Measurements from ENCODE around the gene SANBR. TPM values are rescaled to one million over a fixed set of nuclear protein-coding genes. Genes with fewer than 3 reads are reported as not detected.

SANBR gene
- total and polyA plus RNA-seq, 2 of the 13 experiments (the other 11 are each of a cell fraction or from before 2014, with no cell fraction given), result 9.8 to 20.9 TPM

DNA sequence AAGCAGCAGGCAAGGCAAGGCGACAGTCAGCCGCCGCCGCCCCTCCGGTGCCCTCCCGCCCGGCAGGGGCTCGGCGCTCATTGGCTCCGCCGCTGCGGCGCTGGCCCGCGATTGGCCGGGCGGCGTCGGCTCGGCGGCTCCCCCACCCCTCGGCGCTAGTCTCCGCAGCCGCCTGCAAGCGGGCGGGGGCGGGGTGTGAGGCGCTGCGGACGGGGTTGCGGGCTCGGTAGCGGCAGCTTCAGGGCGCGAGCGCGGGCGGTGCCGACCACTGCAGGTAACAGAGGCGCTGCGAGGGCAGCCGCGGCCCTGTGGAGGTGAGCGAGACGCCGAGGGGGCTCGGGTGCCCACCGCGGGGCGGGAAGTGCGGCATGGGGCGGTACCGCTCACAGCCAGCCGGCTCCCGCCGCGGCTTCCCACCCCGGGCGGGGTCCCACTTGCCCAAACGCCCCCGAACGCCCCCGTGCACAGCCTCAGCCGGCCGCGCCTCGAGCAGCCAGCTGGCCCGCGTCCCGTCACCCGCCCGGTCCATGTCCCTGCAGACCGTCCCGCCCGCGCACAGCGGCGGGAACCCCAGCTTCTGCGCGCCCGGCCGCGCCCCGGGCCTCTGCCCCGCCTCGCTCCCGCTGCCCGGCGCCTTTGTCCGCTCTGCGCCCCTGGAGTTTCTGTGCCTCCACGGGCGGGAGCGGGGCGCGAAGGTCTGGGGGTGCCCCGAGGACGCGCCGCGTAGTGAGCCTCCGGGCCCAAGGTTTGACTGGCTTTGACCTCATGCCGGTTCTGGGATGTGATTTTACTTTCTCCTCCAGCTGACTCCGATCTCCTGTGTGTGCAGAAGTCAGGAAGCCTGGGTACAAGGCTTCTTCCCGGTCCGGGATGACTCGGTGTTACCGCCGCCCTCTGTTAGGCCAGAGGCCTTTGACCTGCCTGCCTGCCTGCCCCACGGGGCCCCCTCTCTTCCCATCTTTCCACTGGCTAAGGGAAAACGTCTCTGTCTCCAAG is at the start of gene SANBR (continued):
- TF ChIP-seq, protein P1, sequence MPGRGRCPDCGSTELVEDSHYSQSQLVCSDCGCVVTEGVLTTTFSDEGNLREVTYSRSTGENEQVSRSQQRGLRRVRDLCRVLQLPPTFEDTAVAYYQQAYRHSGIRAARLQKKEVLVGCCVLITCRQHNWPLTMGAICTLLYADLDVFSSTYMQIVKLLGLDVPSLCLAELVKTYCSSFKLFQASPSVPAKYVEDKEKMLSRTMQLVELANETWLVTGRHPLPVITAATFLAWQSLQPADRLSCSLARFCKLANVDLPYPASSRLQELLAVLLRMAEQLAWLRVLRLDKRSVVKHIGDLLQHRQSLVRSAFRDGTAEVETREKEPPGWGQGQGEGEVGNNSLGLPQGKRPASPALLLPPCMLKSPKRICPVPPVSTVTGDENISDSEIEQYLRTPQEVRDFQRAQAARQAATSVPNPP (CRISPR knock-in tag; IDR thresholded peaks at IDR 0.05), result no peak
- TF ChIP-seq, protein P2, sequence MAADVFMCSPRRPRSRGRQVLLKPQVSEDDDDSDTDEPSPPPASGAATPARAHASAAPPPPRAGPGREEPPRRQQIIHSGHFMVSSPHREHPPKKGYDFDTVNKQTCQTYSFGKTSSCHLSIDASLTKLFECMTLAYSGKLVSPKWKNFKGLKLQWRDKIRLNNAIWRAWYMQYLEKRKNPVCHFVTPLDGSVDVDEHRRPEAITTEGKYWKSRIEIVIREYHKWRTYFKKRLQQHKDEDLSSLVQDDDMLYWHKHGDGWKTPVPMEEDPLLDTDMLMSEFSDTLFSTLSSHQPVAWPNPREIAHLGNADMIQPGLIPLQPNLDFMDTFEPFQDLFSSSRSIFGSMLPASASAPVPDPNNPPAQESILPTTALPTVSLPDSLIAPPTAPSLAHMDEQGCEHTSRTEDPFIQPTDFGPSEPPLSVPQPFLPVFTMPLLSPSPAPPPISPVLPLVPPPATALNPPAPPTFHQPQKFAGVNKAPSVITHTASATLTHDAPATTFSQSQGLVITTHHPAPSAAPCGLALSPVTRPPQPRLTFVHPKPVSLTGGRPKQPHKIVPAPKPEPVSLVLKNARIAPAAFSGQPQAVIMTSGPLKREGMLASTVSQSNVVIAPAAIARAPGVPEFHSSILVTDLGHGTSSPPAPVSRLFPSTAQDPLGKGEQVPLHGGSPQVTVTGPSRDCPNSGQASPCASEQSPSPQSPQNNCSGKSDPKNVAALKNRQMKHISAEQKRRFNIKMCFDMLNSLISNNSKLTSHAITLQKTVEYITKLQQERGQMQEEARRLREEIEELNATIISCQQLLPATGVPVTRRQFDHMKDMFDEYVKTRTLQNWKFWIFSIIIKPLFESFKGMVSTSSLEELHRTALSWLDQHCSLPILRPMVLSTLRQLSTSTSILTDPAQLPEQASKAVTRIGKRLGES (CRISPR knock-in tag; IDR thresholded peaks at IDR 0.05; ENCODE audit: borderline replicate concordance), result peak; percentile 27; the same call in 1 of the 2 replicates
- TF ChIP-seq U2AF1 (optimal IDR thresholded peaks at IDR 0.05; ENCODE audit: low read depth, low read length), result no peak
- no peak for TF ChIP-seq POLR2AphosphoS2 (IDR thresholded peaks at IDR 0.05; ENCODE audit: low read depth, low read length)
- TF ChIP-seq, protein P3, sequence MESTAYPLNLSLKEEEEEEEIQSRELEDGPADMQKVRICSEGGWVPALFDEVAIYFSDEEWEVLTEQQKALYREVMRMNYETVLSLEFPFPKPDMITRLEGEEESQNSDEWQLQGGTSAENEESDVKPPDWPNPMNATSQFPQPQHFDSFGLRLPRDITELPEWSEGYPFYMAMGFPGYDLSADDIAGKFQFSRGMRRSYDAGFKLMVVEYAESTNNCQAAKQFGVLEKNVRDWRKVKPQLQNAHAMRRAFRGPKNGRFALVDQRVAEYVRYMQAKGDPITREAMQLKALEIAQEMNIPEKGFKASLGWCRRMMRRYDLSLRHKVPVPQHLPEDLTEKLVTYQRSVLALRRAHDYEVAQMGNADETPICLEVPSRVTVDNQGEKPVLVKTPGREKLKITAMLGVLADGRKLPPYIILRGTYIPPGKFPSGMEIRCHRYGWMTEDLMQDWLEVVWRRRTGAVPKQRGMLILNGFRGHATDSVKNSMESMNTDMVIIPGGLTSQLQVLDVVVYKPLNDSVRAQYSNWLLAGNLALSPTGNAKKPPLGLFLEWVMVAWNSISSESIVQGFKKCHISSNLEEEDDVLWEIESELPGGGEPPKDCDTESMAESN (CRISPR knock-in tag; conservative IDR thresholded peaks at IDR 0.05), result peak; percentile 90
- peak; percentile 87 for TF ChIP-seq MXD4 (CRISPR knock-in tag; IDR thresholded peaks at IDR 0.05)
- no peak for TF ChIP-seq ZFP1 (CRISPR knock-in tag; IDR thresholded peaks at IDR 0.05)
- TF ChIP-seq YEATS4 (CRISPR knock-in tag; IDR thresholded peaks at IDR 0.05; ENCODE audit: borderline replicate concordance), result peak; percentile 80
- no peak for TF ChIP-seq CBX5 (CRISPR knock-in tag; IDR thresholded peaks at IDR 0.05; ENCODE audit: borderline replicate concordance)
- TF ChIP-seq, protein P4, sequence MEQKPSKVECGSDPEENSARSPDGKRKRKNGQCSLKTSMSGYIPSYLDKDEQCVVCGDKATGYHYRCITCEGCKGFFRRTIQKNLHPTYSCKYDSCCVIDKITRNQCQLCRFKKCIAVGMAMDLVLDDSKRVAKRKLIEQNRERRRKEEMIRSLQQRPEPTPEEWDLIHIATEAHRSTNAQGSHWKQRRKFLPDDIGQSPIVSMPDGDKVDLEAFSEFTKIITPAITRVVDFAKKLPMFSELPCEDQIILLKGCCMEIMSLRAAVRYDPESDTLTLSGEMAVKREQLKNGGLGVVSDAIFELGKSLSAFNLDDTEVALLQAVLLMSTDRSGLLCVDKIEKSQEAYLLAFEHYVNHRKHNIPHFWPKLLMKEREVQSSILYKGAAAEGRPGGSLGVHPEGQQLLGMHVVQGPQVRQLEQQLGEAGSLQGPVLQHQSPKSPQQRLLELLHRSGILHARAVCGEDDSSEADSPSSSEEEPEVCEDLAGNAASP (CRISPR knock-in tag; IDR thresholded peaks at IDR 0.05; ENCODE audit: borderline replicate concordance), result peak; percentile 63; the same call in 1 of the 2 replicates
- TF ChIP-seq ZNF253 (CRISPR knock-in tag; IDR thresholded peaks at IDR 0.05; ENCODE audit: borderline replicate concordance), result peak; percentile 85
- peak; percentile 89 for TF ChIP-seq SKI (IDR thresholded peaks at IDR 0.05; ENCODE audit: partially characterized antibody)
- TF ChIP-seq, protein P5, sequence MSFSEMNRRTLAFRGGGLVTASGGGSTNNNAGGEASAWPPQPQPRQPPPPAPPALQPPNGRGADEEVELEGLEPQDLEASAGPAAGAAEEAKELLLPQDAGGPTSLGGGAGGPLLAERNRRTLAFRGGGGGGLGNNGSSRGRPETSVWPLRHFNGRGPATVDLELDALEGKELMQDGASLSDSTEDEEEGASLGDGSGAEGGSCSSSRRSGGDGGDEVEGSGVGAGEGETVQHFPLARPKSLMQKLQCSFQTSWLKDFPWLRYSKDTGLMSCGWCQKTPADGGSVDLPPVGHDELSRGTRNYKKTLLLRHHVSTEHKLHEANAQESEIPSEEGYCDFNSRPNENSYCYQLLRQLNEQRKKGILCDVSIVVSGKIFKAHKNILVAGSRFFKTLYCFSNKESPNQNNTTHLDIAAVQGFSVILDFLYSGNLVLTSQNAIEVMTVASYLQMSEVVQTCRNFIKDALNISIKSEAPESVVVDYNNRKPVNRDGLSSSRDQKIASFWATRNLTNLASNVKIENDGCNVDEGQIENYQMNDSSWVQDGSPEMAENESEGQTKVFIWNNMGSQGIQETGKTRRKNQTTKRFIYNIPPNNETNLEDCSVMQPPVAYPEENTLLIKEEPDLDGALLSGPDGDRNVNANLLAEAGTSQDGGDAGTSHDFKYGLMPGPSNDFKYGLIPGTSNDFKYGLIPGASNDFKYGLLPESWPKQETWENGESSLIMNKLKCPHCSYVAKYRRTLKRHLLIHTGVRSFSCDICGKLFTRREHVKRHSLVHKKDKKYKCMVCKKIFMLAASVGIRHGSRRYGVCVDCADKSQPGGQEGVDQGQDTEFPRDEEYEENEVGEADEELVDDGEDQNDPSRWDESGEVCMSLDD (CRISPR knock-in tag; IDR thresholded peaks at IDR 0.05; ENCODE audit: borderline replicate concordance), result 0 out of 2 replicates have a peak, but pooled peaks have one; percentile 55
